Keratinocyte (primary cell): ENCODE results near the gene HMCN2. TPM values are rescaled to one million over a fixed set of nuclear protein-coding genes. Genes with fewer than 3 reads are reported as not detected.

Source experiments
- DNase-seq: peaks from one replicate; pipeline ENCODE4 v3.0.0-alpha.2; 2011; ENCODE audit warnings: low read depth, missing footprints, low spot score
- FAIRE-seq: peaks from 2 replicates; lab custom pipeline; 2011; peaks lifted over from hg19 to GRCh38; lab: Jason Lieb, UNC
- H2AFZ ChIP-seq: 2 replicates; pipeline ENCODE4 v1.6.0; 2012; ENCODE audit warnings: low read length, control low read depth, inconsistent platforms; ENCODE audit not compliant: control insufficient read depth
- H3K27ac ChIP-seq: 2 replicates; pipeline ENCODE4 v1.5.1; 2011; ENCODE audit warnings: low read length; ENCODE audit not compliant: control insufficient read depth, insufficient read depth
- H3K27me3 ChIP-seq: 3 replicates; pipeline ENCODE4 v1.6.0; 2011; ENCODE audit warnings: low read length; ENCODE audit not compliant: control insufficient read depth, insufficient read depth; ENCODE audit errors: extremely low read depth
- H3K36me3 ChIP-seq, 2 experiments: 2 replicates in 1 of 2; 3 replicates in 1 of 2; pipeline ENCODE4 v1.5.1; 2011; ENCODE audit warnings: low read length in 2 of 2, mild to moderate bottlenecking in 1 of 2; ENCODE audit not compliant: control insufficient read depth in 2 of 2, insufficient read depth in 2 of 2; ENCODE audit errors: extremely low read depth in 1 of 2
- H3K4me1 ChIP-seq: 3 replicates; pipeline ENCODE4 v1.5.1; 2011; ENCODE audit warnings: low read length; ENCODE audit not compliant: control insufficient read depth, insufficient read depth; ENCODE audit errors: extremely low read depth
- H3K4me2 ChIP-seq: 3 replicates; pipeline ENCODE4 v1.6.0; 2011; ENCODE audit warnings: low read depth, low read length; ENCODE audit not compliant: control insufficient read depth, insufficient read depth; ENCODE audit errors: extremely low read depth
- H3K4me3 ChIP-seq, 3 experiments: fragments of 200-600 bp in 1 of 3; sonication (generic) in 1 of 3; 2 replicates in 2 of 3; 3 replicates in 1 of 3; pipeline ENCODE4 v1.5.1; 2011 to 2016; ENCODE audit warnings: low read length in 3 of 3, mild to moderate bottlenecking in 3 of 3, control low read depth in 2 of 3, inconsistent platforms in 1 of 3, low read depth in 1 of 3, mixed read lengths in 1 of 3, mixed run types in 1 of 3, moderate library complexity in 1 of 3; ENCODE audit not compliant: control insufficient read depth in 2 of 3, insufficient read depth in 2 of 3; ENCODE audit errors: extremely low read depth in 1 of 3
- H3K79me2 ChIP-seq: 2 replicates; pipeline ENCODE4 v1.6.0; 2012; ENCODE audit warnings: low read length; ENCODE audit not compliant: control insufficient read depth, insufficient read depth
- H3K9ac ChIP-seq: 3 replicates; pipeline ENCODE4 v1.6.0; 2011; ENCODE audit warnings: low read length; ENCODE audit not compliant: control insufficient read depth, insufficient read depth; ENCODE audit errors: extremely low read depth
- H3K9me1 ChIP-seq: 3 replicates; pipeline ENCODE4 v1.6.0; 2011; ENCODE audit warnings: low read length; ENCODE audit not compliant: control insufficient read depth, insufficient read depth; ENCODE audit errors: extremely low read depth
- H3K9me3 ChIP-seq: 2 replicates; pipeline ENCODE4 v1.5.1; 2012; ENCODE audit warnings: low read depth, low read length; ENCODE audit not compliant: control insufficient read depth
- H4K20me1 ChIP-seq: 3 replicates; pipeline ENCODE4 v1.6.0; 2011; ENCODE audit warnings: low read length; ENCODE audit not compliant: control insufficient read depth, insufficient read depth; ENCODE audit errors: extremely low read depth
- CTCF ChIP-seq, 3 experiments: IDR thresholded peaks in 1 of 3; conservative IDR thresholded peaks in 1 of 3; optimal IDR thresholded peaks in 1 of 3; 2 replicates in 2 of 3; 3 replicates in 1 of 3; pipeline versions ENCODE3 to v1.5.1; 2011; ENCODE audit warnings: low read length in 3 of 3, mild to moderate bottlenecking in 3 of 3, moderate library complexity in 2 of 3, control low read depth in 1 of 3, inconsistent platforms in 1 of 3; ENCODE audit not compliant: insufficient read depth in 2 of 3; ENCODE audit errors: extremely low read depth in 1 of 3
- EZH2 ChIP-seq: IDR thresholded peaks from one replicate; pipeline ENCODE4 v1.6.1; 2012; ENCODE audit warnings: inconsistent platforms, mild to moderate bottlenecking, low read length, moderate library complexity
- dilution Hi-C: fragments of 300-500 bp; cut with MboI; formaldehyde crosslinking; loops from one replicate; pipeline ENCODE4 v1.7.0; 2020; ENCODE audit warnings: low sequenced_read_pairs; ENCODE audit not compliant: extremely low pct_ligation_motif_present
- polyA plus RNA-seq, 5 experiments: library from polyadenylated mRNA; depleted of rRNA in 3 of 5; stranded (reverse) in 3 of 5; stranded (forward) in 1 of 5; unstranded in 1 of 5; fragments of >200 nt; gene quantifications; 1 replicate in 1 of 5; 2 replicates in 3 of 5; 3 replicates in 1 of 5; pipeline versions ENCODE4 v1.2.1 to v1.2.3, GENCODE V29; 2011 to 2012; ENCODE audit warnings: missing spikeins in 2 of 5, low read depth in 1 of 5, low replicate concordance in 1 of 5

HMCN2 gene
- polyA plus RNA-seq, 1 donor (not counting 4 experiments of a cell fraction or from before 2014, with no cell fraction given), result not detected

DNA sequence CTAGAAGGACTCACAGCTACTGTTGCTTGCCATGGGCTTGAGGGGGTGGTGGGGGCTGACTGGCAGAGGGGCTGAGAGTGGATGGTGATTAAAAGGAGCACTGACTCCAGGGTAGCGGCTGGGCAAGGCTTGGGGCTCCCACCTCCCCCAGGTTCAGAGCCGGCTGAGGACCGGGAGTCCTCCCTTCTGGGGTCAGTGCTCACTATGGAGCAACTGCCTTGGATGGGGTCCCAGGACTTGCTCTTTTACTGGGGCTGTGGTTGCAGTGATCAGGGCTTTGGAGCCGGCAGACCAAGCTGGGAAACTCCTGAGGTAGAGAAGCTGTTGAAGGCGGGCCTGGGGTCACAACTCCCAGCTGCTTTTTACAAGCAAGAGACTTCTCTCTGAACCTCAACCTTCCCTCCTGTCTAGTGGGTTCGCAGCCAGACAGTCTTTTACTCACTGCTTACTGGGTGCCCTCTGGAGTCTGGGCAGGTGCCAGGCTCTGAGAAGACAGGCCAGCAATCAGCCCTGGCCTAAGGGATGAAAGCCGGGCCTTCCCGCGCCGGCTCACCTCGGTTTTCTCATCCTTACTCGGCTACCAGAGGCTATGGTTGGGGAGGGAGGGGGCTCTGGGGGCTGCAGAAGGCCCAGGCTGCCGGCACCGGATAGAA, 178.4 kb downstream of the HMCN2 start:
- Histone ChIP-seq H3K79me2 (no peaks in the 10 kb centered on the region), H3K27ac (no peak overlapping the region), H3K9ac (no peak overlapping the region), H3K36me3 (no peaks in the 10 kb centered on the region), H3K4me1 (peaks cover 33% of the 10 kb centered on the region), H3K27me3 (peaks cover 7% of the 10 kb centered on the region), H3K4me3 (peak overlapping the region in 1 of 3 experiments; percentile 20), H3K4me2 (peak overlapping the region; percentile 87), H3K9me1 (no peaks in the 10 kb centered on the region), H2AFZ (no peak overlapping the region), H3K9me3 (peaks cover 1% of the 10 kb centered on the region), H4K20me1 (no peaks in the 10 kb centered on the region)
- DNase-seq (no peak), FAIRE-seq (no peak)
- TF ChIP-seq CTCF (optimal IDR thresholded peaks at IDR 0.05 in 1 of 3, IDR thresholded peaks at IDR 0.05 in 1 of 3, conservative IDR thresholded peaks at IDR 0.05 in 1 of 3; ENCODE audit: extremely low read depth in 1 of 3, insufficient read depth in 2 of 3, low read length in 3 of 3) (no peak), EZH2 (no peak)
- dilution Hi-C loops, result no loop called here

DNA sequence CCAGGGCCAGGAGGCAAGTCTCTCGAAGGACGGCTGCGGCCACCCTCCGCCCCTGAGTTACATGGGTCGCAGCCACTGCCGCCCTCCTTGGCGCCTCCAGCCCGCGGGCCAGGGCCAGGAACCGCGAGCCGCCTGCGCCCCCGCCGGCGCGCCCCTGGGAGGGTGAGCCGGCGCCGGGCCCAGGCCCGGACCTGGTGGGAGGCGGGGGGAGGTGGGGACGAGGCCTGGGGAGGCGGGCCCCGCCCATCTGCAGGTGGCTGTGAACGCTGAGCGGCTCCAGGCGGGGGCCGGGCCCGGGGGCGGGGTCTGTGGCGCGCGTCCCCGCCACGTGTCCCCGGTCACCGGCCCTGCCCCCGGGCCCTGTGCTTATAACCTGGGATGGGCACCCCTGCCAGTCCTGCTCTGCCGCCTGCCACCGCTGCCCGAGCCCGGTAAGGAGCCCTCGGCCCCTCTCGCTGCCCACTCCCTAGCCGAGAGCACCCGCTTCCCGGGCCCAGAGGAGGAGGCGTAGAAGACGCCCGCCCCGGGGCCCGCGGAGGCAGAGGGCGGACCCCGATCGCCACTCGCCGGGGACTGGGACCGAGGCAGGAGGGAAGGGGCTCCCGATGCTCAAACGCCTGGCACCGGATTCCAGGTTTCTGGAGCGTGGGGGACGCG, 179.1 kb downstream of the HMCN2 start, which contains the start of gene ASS1:
Gene ASS1, plus strand, starts transcription at position 397 of the 657 bp plus-strand sequence. CDS start 7,268 bp downstream, outside the sequence.
- H3K9me1 ChIP-seq, result no peaks in the 10 kb centered on the region
- peaks cover 1% of the 10 kb centered on the region for H3K9me3 ChIP-seq
- H3K79me2 ChIP-seq, result no peaks in the 10 kb centered on the region
- peak within 1 kb of the TSS; percentile 87 for H3K4me2 ChIP-seq
- FAIRE-seq (no peak), DNase-seq (no peak)
- dilution Hi-C loops, result no loop called here
- peak within 1 kb of the TSS; percentile 51 to 69 (median 65) for H3K4me3 ChIP-seq
- peak within 1 kb of the TSS; percentile 14 for H3K27ac ChIP-seq
- TF ChIP-seq CTCF (optimal IDR thresholded peaks at IDR 0.05 in 1 of 3, IDR thresholded peaks at IDR 0.05 in 1 of 3, conservative IDR thresholded peaks at IDR 0.05 in 1 of 3; ENCODE audit: extremely low read depth in 1 of 3, insufficient read depth in 2 of 3, low read length in 3 of 3) (no peak), EZH2 (no peak)
- peak within 1 kb of the TSS; percentile 63 for H3K9ac ChIP-seq
- H4K20me1 ChIP-seq, result no peaks in the 10 kb centered on the region
- H2AFZ ChIP-seq, result peak within 1 kb of the TSS; percentile 46
- H3K4me1 ChIP-seq, result peaks cover 35% of the 10 kb centered on the region
- peaks cover 11% of the 10 kb centered on the region for H3K27me3 ChIP-seq
- no peaks in the 10 kb centered on the region for H3K36me3 ChIP-seq
